Activated CD8-positive, alpha-beta memory T cell treated with anti-CD3 and anti-CD28 coated beads, Interleukin-2, amount 10 ng/mL, durations not matched to agents 7 days and 5 days (primary cell): ENCODE data around the gene EML1. TPM values are rescaled to one million over a fixed set of nuclear protein-coding genes. Genes with fewer than 3 reads are reported as not detected.

ENCODE experiments used
- ATAC-seq: fragments of 150-1000 bp; cut with Tn5 transposase; one replicate; pipeline ENCODE4 v1.10.0; 2021; ENCODE audit warnings: moderate library complexity
- CTCF ChIA-PET: fragments of 350-600 bp; sonication (Branson Sonifier 250); formaldehyde crosslinking; loops from one replicate; lab custom pipeline; 2021; ENCODE audit warnings: antibody characterized with exemption; lab: Charles Lee
- DNase-seq: peaks from one replicate; pipeline ENCODE4 v3.0.0-alpha.2; 2020
- H3K27ac Mint-ChIP-seq: one replicate; pipeline ENCODE4 v1.8.0; 2021; ENCODE audit warnings: mild to moderate bottlenecking, mixed read lengths
- H3K27me3 Mint-ChIP-seq: one replicate; pipeline ENCODE4 v1.8.0; 2021; ENCODE audit warnings: mixed read lengths
- H3K36me3 Mint-ChIP-seq: one replicate; pipeline ENCODE4 v1.8.0; 2021; ENCODE audit warnings: mild to moderate bottlenecking, mixed read lengths
- H3K4me1 Mint-ChIP-seq: one replicate; pipeline ENCODE4 v1.8.0; 2021; ENCODE audit warnings: mixed read lengths
- H3K4me3 Mint-ChIP-seq: one replicate; pipeline ENCODE4 v1.8.0; 2021; ENCODE audit warnings: mild to moderate bottlenecking, moderate library complexity, mixed read lengths
- H3K9me3 Mint-ChIP-seq: one replicate; pipeline ENCODE4 v1.8.0; 2022; ENCODE audit warnings: low read depth, mixed read lengths
- total RNA-seq, 2 experiments: library from RNA; stranded (reverse); gene quantifications; one replicate each; pipeline ENCODE4 v1.2.3, GENCODE V29; 2021

The EML1 gene
- total RNA-seq, 2 experiments from 2014 or later, result not detected

DNA sequence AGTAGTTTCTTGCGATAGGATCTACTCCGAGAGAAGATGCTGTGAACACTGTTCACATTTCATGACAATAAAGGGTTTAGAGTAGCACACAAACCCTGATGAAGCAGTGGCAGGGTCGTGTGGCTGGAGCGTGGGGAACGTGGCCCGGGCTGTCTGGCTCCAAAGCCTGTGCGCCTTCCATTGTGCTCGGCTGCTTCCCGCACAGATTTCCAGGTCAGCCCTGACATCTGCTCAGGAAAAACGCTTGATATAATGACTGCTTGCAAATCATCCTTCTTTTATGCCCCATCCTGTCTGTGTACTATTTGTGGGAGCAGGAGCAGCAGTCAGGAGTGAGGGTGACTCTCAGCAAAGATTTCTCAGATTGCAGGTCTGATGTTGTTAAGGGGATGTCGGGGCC, 78.6 kb downstream of the EML1 start:
- peaks cover 75% of the 10 kb centered on the region for H3K27me3 Mint-ChIP-seq
- H3K27ac Mint-ChIP-seq, result no peak overlapping the region
- H3K9me3 Mint-ChIP-seq, result no peaks in the 10 kb centered on the region
- H3K36me3 Mint-ChIP-seq, result no peaks in the 10 kb centered on the region
- H3K4me1 Mint-ChIP-seq, result no peaks in the 10 kb centered on the region
- DNase-seq (no peak), ATAC-seq (no peak)
- H3K4me3 Mint-ChIP-seq, result no peak overlapping the region
- CTCF ChIA-PET, result no interaction called here

DNA sequence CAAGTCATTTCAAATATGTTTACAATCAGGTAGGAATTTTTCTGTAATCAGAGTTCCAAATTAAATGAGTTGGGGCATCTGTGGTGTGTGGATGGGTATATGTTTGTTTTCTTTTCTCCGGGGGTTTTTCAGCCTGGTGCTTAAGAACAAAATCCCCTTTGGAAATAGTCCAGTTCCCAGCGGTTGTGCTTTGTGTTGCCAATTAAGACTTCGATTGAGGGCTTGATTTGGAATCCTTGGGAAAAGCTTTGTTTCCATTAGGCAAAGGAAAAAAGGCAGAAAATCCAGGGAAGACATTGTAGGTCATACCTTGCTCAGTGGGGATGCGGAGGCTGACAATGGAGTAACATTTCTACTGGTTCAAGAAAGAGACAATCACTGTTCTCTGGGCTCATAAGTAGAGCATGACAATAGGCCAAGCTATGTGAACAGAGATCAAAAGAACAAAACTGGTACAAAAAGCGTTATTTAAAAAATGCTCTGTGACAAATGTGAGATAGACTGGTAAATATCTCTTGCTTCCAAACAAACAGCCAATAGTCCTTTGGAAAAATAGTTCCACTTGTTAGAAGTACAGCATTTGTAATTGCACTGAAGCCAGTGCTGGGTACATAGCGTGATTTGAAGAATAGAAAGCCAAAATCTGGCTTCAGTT, 79.7 kb downstream of the EML1 start:
- Mint-ChIP-seq H3K9me3 (no peaks in the 10 kb centered on the region), H3K36me3 (no peaks in the 10 kb centered on the region), H3K27ac (no peak overlapping the region), H3K4me1 (no peaks in the 10 kb centered on the region), H3K27me3 (peaks cover 66% of the 10 kb centered on the region), H3K4me3 (no peak overlapping the region)
- DNase-seq, result no peak
- CTCF ChIA-PET, result interaction anchor here (1.1 to 1.3 kb wide), 3 partner anchors 74 to 185 kb away, joined by 3 read pairs; no protein-coding TSS in a partner anchor
- ATAC-seq, result no peak

DNA sequence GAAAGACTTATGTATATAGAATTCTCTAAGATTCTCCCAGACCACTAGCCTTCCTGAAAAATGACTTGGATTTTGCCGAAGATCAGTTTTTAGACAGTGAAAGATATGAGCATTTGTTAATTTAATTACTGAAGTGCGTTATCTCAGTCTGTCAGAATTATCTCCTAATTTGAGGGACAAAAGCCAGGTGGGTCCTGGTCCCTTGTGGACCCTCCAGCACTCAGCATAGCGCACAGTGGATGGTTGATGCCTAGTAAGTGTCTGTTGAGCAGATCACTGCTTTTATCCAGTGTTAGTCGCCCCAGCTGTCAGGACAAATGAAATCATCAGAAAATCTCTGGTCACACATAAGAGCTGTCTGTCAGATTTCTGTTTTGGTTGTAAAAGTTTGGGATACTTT, 80.4 kb downstream of the EML1 start:
- H3K9me3 Mint-ChIP-seq, result no peaks in the 10 kb centered on the region
- H3K4me1 Mint-ChIP-seq, result no peaks in the 10 kb centered on the region
- ATAC-seq, result no peak
- no peak for DNase-seq
- CTCF ChIA-PET, result interaction anchor here (1.1 to 1.7 kb wide), 4 partner anchors 11 to 186 kb away, joined by 3 to 8 read pairs (median 3); no protein-coding TSS in a partner anchor
- H3K4me3 Mint-ChIP-seq, result no peak overlapping the region
- H3K27me3 Mint-ChIP-seq, result peaks cover 62% of the 10 kb centered on the region
- no peak overlapping the region for H3K27ac Mint-ChIP-seq
- no peaks in the 10 kb centered on the region for H3K36me3 Mint-ChIP-seq

DNA sequence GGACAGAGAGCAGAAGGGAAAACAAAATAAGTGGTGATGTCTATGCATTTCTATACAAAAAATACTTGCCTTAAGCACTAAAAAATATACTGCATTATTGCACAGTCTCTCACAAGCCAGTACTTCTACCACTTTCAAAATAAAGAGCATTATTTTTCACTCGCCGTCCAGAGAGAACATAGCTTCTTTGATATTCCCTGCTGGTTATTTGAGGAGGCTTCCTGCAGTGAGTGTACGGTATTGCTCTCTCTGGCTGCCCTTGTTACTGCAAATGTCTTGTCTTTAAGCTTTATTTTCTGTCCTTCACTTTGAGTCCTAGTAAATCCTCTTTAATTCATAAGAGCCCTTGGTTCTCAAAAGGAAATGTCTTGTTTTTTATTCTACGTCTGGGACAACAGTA, 81.1 kb downstream of the EML1 start:
- no peak for DNase-seq
- ATAC-seq, result no peak
- Mint-ChIP-seq H3K9me3 (no peaks in the 10 kb centered on the region), H3K27ac (no peak overlapping the region), H3K4me3 (no peak overlapping the region), H3K4me1 (no peaks in the 10 kb centered on the region), H3K36me3 (no peaks in the 10 kb centered on the region), H3K27me3 (peaks cover 60% of the 10 kb centered on the region)
- CTCF ChIA-PET, result interaction anchor here (1.7 kb wide), 1 partner anchor 11 kb away, joined by 8 read pairs; no protein-coding TSS in a partner anchor

DNA sequence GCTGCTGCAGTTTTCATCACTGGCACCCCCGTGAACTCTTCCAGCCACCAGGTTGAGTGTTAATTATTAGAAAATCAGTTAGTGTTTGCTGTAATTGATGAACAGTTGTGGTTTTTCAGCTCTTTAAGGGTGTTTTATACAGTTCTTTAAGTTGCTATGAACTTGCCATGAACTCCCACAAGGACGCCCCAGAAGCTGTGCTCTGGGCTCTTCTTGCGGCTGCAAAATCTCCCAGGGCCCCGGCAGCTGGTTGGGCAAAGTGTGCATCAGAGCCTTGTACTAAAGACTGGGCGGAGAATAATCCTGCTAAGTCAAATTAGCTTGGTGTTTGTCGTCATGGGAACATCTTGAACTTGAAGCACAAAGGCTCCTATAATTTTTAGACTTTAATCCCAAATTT, 82.2 kb downstream of the EML1 start:
- Mint-ChIP-seq H3K4me1 (no peaks in the 10 kb centered on the region), H3K36me3 (no peaks in the 10 kb centered on the region), H3K9me3 (no peaks in the 10 kb centered on the region), H3K27ac (no peak overlapping the region), H3K4me3 (no peak overlapping the region), H3K27me3 (peaks cover 61% of the 10 kb centered on the region)
- CTCF ChIA-PET, result interaction anchor here (2.4 kb wide), 1 partner anchor 12 kb away, joined by 6 read pairs; no protein-coding TSS in a partner anchor
- ATAC-seq (no peak), DNase-seq (no peak)

DNA sequence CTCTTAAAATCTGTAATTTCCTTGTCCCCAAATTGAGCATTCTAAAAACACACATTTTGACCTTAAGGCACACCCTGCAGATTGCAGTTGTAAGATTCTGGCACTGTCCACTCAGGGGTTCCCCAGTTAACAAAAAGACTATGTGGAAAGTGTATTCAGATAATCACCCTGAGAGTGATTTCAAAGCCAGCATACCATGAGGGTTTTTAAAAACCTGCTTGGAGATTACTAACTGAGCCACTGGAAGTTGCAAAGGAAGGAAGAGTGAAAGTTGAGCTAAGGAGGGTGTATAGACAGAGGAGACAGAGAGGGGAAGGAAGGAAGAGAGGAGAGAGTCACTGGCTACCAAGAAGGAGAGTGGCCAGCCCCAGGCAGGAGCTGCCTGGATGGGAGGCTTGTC, 82.6 kb downstream of the EML1 start:
- CTCF ChIA-PET, result interaction anchor here (1.0 to 2.4 kb wide), 3 partner anchors 12 to 145 kb away, joined by 3 to 6 read pairs (median 5); no protein-coding TSS in a partner anchor
- DNase-seq (no peak), ATAC-seq (no peak)
- no peak overlapping the region for H3K4me3 Mint-ChIP-seq
- H3K27ac Mint-ChIP-seq, result no peak overlapping the region
- no peaks in the 10 kb centered on the region for H3K9me3 Mint-ChIP-seq
- peaks cover 62% of the 10 kb centered on the region for H3K27me3 Mint-ChIP-seq
- no peaks in the 10 kb centered on the region for H3K4me1 Mint-ChIP-seq
- no peaks in the 10 kb centered on the region for H3K36me3 Mint-ChIP-seq

DNA sequence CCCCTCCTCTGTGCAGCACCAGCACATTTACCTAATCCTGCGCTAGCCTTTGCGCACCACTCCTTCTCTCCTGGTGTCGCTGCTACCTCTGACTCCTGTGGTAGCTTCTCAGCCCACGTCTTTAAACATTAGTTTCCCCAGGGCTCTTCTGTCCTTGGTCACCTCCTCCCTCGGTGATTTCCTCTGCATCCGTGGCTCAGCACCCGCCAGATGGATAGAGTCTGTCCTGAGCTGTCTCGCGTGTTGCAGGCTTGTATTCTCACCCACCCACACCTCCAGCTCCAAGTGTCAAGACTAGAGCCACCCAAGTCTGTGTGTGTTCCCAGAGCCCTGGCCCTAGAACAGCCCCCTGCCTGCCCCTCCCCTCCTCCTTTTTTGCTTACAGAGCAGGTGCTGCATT, 83.2 kb downstream of the EML1 start:
- H3K27ac Mint-ChIP-seq, result no peak overlapping the region
- no peak overlapping the region for H3K4me3 Mint-ChIP-seq
- CTCF ChIA-PET, result interaction anchor here (1.0 to 2.4 kb wide), 3 partner anchors 11 to 146 kb away, joined by 3 to 6 read pairs (median 5); no protein-coding TSS in a partner anchor
- no peaks in the 10 kb centered on the region for H3K9me3 Mint-ChIP-seq
- H3K36me3 Mint-ChIP-seq, result no peaks in the 10 kb centered on the region
- DNase-seq (no peak), ATAC-seq (no peak)
- H3K27me3 Mint-ChIP-seq, result peaks cover 66% of the 10 kb centered on the region
- H3K4me1 Mint-ChIP-seq, result no peaks in the 10 kb centered on the region

DNA sequence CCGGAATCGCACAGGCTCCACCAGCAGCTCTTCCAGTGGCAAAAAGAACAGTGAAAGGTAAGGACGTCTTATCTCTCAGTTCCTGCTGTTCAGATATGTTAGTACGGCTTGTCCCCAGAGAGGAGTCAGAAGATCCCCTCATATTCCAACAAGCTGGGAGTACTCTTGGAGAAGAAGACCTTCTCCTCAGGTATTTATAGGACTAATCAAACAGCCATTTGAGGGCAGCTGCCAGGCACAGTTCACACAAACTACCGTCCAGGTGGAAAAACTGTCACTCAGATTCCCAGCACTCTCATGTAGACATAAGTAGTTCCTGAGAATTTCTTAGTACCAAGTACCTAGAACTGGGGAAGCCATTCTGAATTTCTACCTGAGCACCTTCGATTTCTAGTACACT, 85.3 kb downstream of the EML1 start:
- ATAC-seq (no peak), DNase-seq (no peak)
- Mint-ChIP-seq H3K9me3 (no peaks in the 10 kb centered on the region), H3K27me3 (peaks cover 54% of the 10 kb centered on the region), H3K27ac (no peak overlapping the region), H3K4me3 (no peak overlapping the region), H3K4me1 (no peaks in the 10 kb centered on the region), H3K36me3 (no peaks in the 10 kb centered on the region)
- CTCF ChIA-PET, result interaction anchor here (1.1 kb wide), 1 partner anchor 21 kb away, joined by 3 read pairs; no protein-coding TSS in a partner anchor

DNA sequence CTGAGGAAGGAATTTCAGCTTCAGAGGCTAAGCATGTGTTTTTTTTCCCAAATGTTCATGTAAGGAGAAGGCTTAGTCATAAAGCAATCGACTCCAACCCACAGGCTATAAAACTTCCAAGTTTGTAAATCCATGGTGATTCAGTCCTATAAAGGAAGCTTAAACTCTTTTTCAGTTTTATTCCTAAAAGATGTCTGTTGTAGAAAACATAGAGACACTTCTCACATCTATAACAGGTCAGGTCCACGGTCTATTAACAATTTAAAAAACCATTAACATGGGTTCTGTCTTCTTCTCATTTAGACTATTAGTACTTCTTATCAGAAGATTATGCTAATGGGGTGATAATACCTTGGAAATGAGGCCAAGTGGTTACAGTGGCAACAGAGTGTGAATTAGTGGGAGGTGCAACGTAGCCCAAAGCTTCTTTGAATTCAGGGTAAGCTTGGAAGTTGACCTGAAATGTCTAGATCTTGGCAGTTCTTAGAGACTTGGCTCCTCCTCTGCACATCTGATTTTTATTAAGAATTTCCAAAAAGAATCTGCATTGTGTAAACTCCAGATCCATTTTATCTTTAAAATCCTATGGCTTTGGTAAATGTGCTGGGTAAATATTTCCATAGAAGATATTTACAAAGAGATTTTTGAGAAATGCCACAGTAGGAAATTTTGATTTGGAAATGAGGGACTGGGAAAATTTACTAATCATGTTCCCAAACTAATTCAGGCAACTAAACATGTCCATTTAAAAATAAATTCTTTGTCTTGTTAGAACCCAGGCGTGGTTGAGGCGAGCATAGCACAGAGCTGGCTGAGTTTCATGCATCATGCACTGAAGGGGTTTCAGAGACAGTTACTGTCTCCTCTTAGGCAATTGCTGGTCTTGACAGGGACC, 86.4 kb downstream of the EML1 start:
- CTCF ChIA-PET, result no interaction called here
- DNase-seq (no peak), ATAC-seq (no peak)
- H3K27me3 Mint-ChIP-seq, result peaks cover 43% of the 10 kb centered on the region
- no peak overlapping the region for H3K27ac Mint-ChIP-seq
- no peaks in the 10 kb centered on the region for H3K4me1 Mint-ChIP-seq
- no peaks in the 10 kb centered on the region for H3K9me3 Mint-ChIP-seq
- no peak overlapping the region for H3K4me3 Mint-ChIP-seq
- no peaks in the 10 kb centered on the region for H3K36me3 Mint-ChIP-seq

DNA sequence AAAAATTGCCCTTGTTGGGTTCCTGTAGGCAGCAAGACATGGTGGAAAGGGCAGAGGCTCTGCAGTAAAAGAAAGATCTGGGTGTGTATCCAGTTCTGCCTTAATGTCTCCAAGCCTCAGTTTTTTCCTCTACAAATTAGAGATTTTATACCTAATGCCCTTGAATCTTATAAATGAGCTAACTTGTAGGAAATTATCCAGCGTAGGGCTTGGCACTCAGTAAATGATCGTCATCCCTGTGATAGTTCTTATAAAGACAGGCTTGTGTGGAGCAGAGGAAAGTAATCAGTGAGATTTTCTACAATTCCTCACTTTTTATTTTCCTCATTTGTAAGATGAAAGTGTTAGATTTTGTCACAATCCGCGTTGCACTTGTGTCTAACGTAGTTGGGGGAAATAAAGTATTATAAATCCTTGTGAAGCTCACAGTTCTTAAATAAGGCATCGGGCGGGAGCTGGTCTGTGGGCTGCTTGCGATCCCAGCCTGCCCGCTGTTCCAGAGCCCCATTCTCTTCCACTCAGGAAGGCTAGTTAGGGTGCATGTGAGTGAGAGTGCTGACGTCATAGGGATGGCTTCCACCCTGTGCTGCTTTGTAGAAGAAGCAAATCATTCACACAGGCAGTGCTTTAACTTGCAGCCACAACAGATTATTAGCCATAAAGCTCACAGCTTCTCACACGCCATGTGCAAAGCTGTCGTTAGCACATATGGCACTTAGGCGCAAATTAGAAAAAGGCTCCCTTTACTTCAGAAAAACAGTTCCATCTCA, 87.6 kb downstream of the EML1 start:
- Mint-ChIP-seq H3K4me1 (no peaks in the 10 kb centered on the region), H3K27me3 (peaks cover 34% of the 10 kb centered on the region), H3K36me3 (no peaks in the 10 kb centered on the region), H3K27ac (no peak overlapping the region), H3K9me3 (no peaks in the 10 kb centered on the region), H3K4me3 (no peak overlapping the region)
- ATAC-seq (no peak), DNase-seq (no peak)
- CTCF ChIA-PET, result no interaction called here

DNA sequence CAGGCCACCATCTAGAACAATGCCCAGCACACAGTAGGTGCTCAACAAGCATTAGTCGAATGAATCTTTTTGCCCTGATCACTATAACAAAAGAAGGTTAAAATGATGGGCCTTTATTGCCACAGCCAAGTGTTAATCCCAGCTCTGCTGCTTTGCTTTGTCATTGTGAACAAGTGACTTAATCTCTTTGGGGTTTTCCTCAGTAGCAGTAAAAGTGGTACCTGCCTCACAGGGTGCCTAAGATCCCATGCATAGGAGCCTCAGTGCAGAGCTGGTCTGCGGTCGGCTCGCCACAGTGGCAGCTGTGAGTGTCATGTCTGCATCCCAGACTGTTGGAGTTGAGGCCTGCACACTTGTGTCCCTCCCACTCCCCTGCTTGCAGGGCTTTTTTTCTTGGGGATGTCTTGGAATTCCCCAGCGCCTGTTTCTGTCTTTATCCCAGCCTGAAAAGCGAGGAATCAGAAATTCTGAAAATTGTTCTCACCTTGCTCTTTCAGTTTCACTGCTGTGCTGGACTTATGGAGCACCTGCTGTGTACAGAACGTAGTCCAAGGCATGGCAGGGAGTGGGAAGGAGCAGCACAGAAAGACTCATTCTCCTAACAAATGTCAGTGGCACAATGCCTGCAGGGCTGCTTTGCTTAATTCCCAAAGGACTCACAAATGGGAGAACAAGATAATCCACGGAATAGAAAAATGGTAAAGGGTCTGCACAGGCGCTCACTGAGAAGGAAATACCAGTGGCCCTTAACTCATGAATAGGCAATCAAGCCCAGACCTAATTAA, 90.8 kb downstream of the EML1 start:
- H3K27ac Mint-ChIP-seq, result no peak overlapping the region
- peaks cover 28% of the 10 kb centered on the region for H3K27me3 Mint-ChIP-seq
- H3K4me3 Mint-ChIP-seq, result no peak overlapping the region
- H3K9me3 Mint-ChIP-seq, result no peaks in the 10 kb centered on the region
- ATAC-seq (no peak), DNase-seq (no peak)
- no peaks in the 10 kb centered on the region for H3K36me3 Mint-ChIP-seq
- CTCF ChIA-PET, result interaction anchor here (0.7 to 6.5 kb wide), 4 partner anchors 10 to 156 kb away, joined by 3 to 39 read pairs (median 6); no protein-coding TSS in a partner anchor
- no peaks in the 10 kb centered on the region for H3K4me1 Mint-ChIP-seq

DNA sequence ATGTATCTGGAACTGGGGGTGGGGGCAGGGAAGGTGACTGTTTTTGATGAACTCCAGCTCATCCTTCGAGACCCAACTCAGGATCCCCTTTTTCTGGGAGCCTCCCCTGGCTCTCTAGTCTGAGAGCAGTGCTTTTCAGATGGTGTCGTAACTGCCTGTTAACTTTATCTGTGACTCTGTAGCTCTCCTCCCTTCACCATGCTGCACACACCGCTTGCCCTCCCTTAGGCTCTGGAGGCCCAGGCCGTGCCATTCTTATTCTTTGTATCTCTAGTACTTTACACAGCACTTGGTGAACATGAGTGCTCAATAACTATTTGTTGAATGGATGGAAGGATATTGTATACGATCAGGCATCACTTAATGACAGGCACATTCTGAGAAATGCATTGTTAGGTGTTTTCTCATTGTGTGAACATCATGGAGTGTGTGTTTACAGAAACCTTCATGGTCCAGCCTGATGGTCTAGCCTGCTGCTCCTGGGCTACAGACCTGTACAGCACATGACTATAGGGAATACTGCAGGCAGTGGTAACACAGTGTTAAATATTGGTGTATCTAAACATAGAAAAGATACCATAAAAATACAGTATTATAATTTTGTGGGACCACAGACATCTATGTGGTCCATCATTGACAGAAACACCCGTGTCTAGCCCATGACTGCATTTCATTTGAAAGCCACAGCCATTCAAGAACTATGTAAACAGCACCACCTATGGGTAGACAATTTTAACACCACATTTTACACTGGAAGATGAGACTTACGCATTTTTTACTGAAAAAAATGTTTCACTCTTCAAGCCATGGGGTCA, 91.8 kb downstream of the EML1 start:
- Mint-ChIP-seq H3K27ac (no peak overlapping the region), H3K4me1 (no peaks in the 10 kb centered on the region), H3K9me3 (no peaks in the 10 kb centered on the region), H3K4me3 (no peak overlapping the region), H3K36me3 (no peaks in the 10 kb centered on the region), H3K27me3 (peaks cover 19% of the 10 kb centered on the region)
- CTCF ChIA-PET, result interaction anchor here (0.7 to 6.5 kb wide), 10 partner anchors 11 to 308 kb away, joined by 3 to 39 read pairs (median 3); no protein-coding TSS in a partner anchor
- ATAC-seq, result peak; percentile 65
- no peak for DNase-seq
